GM12878 (cell line): Measurements from ENCODE around the gene UNC45B. TPM values are rescaled to one million over a fixed set of nuclear protein-coding genes. Genes with fewer than 3 reads are reported as not detected.

Experiments
- ATAC-seq: fragments of 200-7000 bp; cut with Tn5 transposase; 3 replicates; pipeline ENCODE4 v1.9.1; 2020; ENCODE audit warnings: mild to moderate bottlenecking, moderate library complexity
- BruUV-seq: library from RNA; stranded (reverse); fragments of 400-500 nt; replicated peaks from 2 replicates; lab custom pipeline; 2021; lab: Mats Ljungman, UMichigan
- CTCF ChIA-PET: fragments of 300-600 bp; sonication (Branson Sonifier 250); formaldehyde crosslinking; extraction: SDS; loops from one replicate; lab custom pipeline; 2021; ENCODE audit warnings: inconsistent platforms; lab: Yijun Ruan, JAX
- POLR2A ChIA-PET: fragments of 350-600 bp; formaldehyde crosslinking; extraction: SDS; loops from one replicate; lab custom pipeline; 2021; ENCODE audit warnings: inconsistent platforms; lab: Charles Lee
- RAD21 ChIA-PET: fragments of 300-600 bp; sonication (Branson Sonifier 250); formaldehyde crosslinking; loops from one replicate; lab custom pipeline; 2023; ENCODE audit warnings: antibody characterized with exemption; ENCODE audit not compliant: unreplicated experiment; lab: Charles Lee
- SMC1A ChIA-PET: fragments of 300-600 bp; sonication (Branson Sonifier 250); formaldehyde crosslinking; loops from one replicate; lab custom pipeline; 2023; ENCODE audit not compliant: unreplicated experiment, uncharacterized antibody; lab: Charles Lee
- DNase-seq: peaks from one replicate; pipeline ENCODE4 v3.0.0-alpha.2; 2011; ENCODE audit warnings: low read depth, low spot score
- FAIRE-seq: peaks from 3 replicates; lab custom pipeline; 2011; peaks lifted over from hg19 to GRCh38; lab: Jason Lieb, UNC
- H2AFZ ChIP-seq: 2 replicates; pipeline ENCODE4 v1.6.0; 2011; ENCODE audit warnings: low read depth, low read length, control low read depth; ENCODE audit not compliant: control insufficient read depth
- H3K27ac ChIP-seq: 2 replicates; pipeline ENCODE4 v1.5.1; 2011; ENCODE audit warnings: control low read depth; ENCODE audit not compliant: control insufficient read depth, insufficient read depth
- H3K27me3 ChIP-seq, 2 experiments: replicated peaks in 1 of 2; 2 replicates each; pipeline versions ENCODE4 v1.6.0 to v1.6.1; 2011; ENCODE audit warnings: low read length in 1 of 2; ENCODE audit not compliant: control insufficient read depth in 2 of 2, insufficient read depth in 2 of 2
- H3K36me3 ChIP-seq, 2 experiments: 2 replicates each; pipeline ENCODE4 v1.5.1; 2011; ENCODE audit warnings: low read length in 1 of 2; ENCODE audit not compliant: control insufficient read depth in 2 of 2, insufficient read depth in 2 of 2
- H3K4me1 ChIP-seq: 2 replicates; pipeline ENCODE4 v1.6.1; 2011; ENCODE audit warnings: mild to moderate bottlenecking, low read length, moderate library complexity, mixed read lengths; ENCODE audit not compliant: control insufficient read depth, insufficient read depth
- H3K4me2 ChIP-seq: 2 replicates; pipeline ENCODE4 v1.6.0; 2011; ENCODE audit warnings: control low read depth; ENCODE audit not compliant: control insufficient read depth, insufficient read depth
- H3K4me3 ChIP-seq: fragments of 200-600 bp; sonication (generic); 2 replicates; pipeline ENCODE4 v1.5.1; 2016
- H3K79me2 ChIP-seq: 2 replicates; pipeline ENCODE4 v1.6.0; 2011; ENCODE audit warnings: low read length; ENCODE audit not compliant: control insufficient read depth, insufficient read depth
- H3K9ac ChIP-seq: 2 replicates; pipeline ENCODE4 v1.8.0; 2011; ENCODE audit warnings: low read length, control low read depth, mixed read lengths; ENCODE audit not compliant: control insufficient read depth, insufficient read depth
- H3K9me3 ChIP-seq: replicated peaks from 3 replicates; pipeline ENCODE4 v1.5.1; 2011; ENCODE audit warnings: mild to moderate bottlenecking, low read length; ENCODE audit not compliant: control insufficient read depth, insufficient read depth
- H4K20me1 ChIP-seq: 2 replicates; pipeline ENCODE4 v1.6.0; 2011; ENCODE audit not compliant: control insufficient read depth, insufficient read depth
- BCLAF1 ChIP-seq: fragments of 450-650 bp; IDR thresholded peaks from 2 replicates; pipeline ENCODE4 v1.6.1; 2017; ENCODE audit warnings: antibody characterized with exemption, mild to moderate bottlenecking, moderate library complexity
- CREB1 ChIP-seq: IDR thresholded peaks from 2 replicates; pipeline ENCODE4 v1.6.1; 2012; ENCODE audit warnings: low read depth, mild to moderate bottlenecking, inconsistent platforms
- CTCF ChIP-seq, 3 experiments: IDR thresholded peaks in 2 of 3; conservative IDR thresholded peaks in 1 of 3; 2 replicates each; pipeline ENCODE4 v1.5.1; 2011; ENCODE audit warnings: low read depth in 3 of 3, low read length in 3 of 3, mild to moderate bottlenecking in 3 of 3, control low read depth in 2 of 3, moderate library complexity in 2 of 3, inconsistent platforms in 1 of 3, mixed read lengths in 1 of 3; ENCODE audit not compliant: control insufficient read depth in 2 of 3, insufficient read depth in 1 of 3; ENCODE audit errors: extremely low read depth in 1 of 3
- DPF2 ChIP-seq: fragments of 450-650 bp; IDR thresholded peaks from 2 replicates; pipeline ENCODE4 v1.6.1; 2017; ENCODE audit warnings: mild to moderate bottlenecking
- PAX8 ChIP-seq: fragments of 450-650 bp; IDR thresholded peaks from 2 replicates; pipeline ENCODE4 v1.6.1; 2017; ENCODE audit warnings: mild to moderate bottlenecking, moderate library complexity
- POLR2AphosphoS5 ChIP-seq: IDR thresholded peaks from 2 replicates; pipeline ENCODE4 v1.6.1; 2011; ENCODE audit warnings: mild to moderate bottlenecking, low read length, inconsistent platforms
- RUNX3 ChIP-seq: IDR thresholded peaks from 2 replicates; pipeline ENCODE4 v1.6.1; 2012; ENCODE audit warnings: low read length, inconsistent platforms
- SKIL ChIP-seq: fragments of 450-650 bp; IDR thresholded peaks from 2 replicates; pipeline ENCODE4 v1.6.1; 2017; ENCODE audit warnings: mild to moderate bottlenecking, low read depth, inconsistent platforms; ENCODE audit not compliant: poor library complexity, severe bottlenecking
- SMARCA5 ChIP-seq: fragments of 450-650 bp; IDR thresholded peaks from 2 replicates; pipeline ENCODE4 v1.6.1; 2017; ENCODE audit warnings: mild to moderate bottlenecking
- TBL1XR1 ChIP-seq: IDR thresholded peaks from 2 replicates; pipeline ENCODE4 v1.6.1; 2012; ENCODE audit warnings: low read depth, low read length, improper control_type of control experiment
- USF1 ChIP-seq: IDR thresholded peaks from 2 replicates; pipeline ENCODE4 v1.6.1; 2011; ENCODE audit warnings: borderline replicate concordance, low read depth, mild to moderate bottlenecking, moderate library complexity, mixed read lengths, low read length; ENCODE audit not compliant: insufficient read depth; ENCODE audit errors: extremely low read length
- ZNF24 ChIP-seq: fragments of 450-650 bp; IDR thresholded peaks from 2 replicates; pipeline ENCODE4 v1.6.1; 2017; ENCODE audit warnings: antibody characterized with exemption, mild to moderate bottlenecking
- ZNF274 ChIP-seq: IDR thresholded peaks from one replicate; pipeline ENCODE4 v1.8.0; 2011; ENCODE audit not compliant: insufficient read length, insufficient read depth
- WGBS: methylation state at CpG from one replicate; pipeline ENCODE4 v1.1.6; 2016; ENCODE audit warnings: low lambda C conversion rate; ENCODE audit not compliant: insufficient replicate concordance, insufficient coverage; ENCODE audit errors: missing lambda C conversion rate; 5-methylcytosine and 5-hydroxymethylcytosine counted together
- in situ Hi-C: fragments of 300-500 bp; cut with MboI; formaldehyde crosslinking; loops from 9 replicates; pipeline ENCODE4 v1.14.3; 2018; ENCODE audit warnings: mixed read lengths
- intact Hi-C: fragments of 100-400 bp; cut with micrococcal nuclease; formaldehyde crosslinking; loops from one replicate; pipeline ENCODE4 v1.14.2; 2022; ENCODE audit not compliant: unreplicated experiment
- polyA plus RNA-seq, 11 experiments: library from polyadenylated mRNA; depleted of rRNA in 4 of 11; unstranded in 6 of 11; stranded (reverse) in 5 of 11; fragments of >200 nt; fragmentation: Nextera tagmentation in 4 of 11; fragmentation: Illumina TruSeq in 1 of 11; extraction: Ambion mirVana in 4 of 11; extraction: Trizol in 1 of 11; gene quantifications; 1 replicate in 1 of 11; 2 replicates in 10 of 11; pipeline versions ENCODE4 v1.2.1 to v1.2.3, GENCODE V29; 2011 to 2016; ENCODE audit warnings: inconsistent platforms in 2 of 11, missing spikeins in 2 of 11, low read depth in 1 of 11
- total RNA-seq, 4 experiments: library from RNA; depleted of rRNA in 3 of 4; stranded (reverse); fragments of >200 nt in 3 of 4; fragmentation: Illumina TruSeq in 1 of 4; extraction: Trizol in 1 of 4; gene quantifications; 2 replicates each; pipeline versions ENCODE4 v1.2.1 to v1.2.3, GENCODE V29; 2013 to 2021

UNC45B gene
- total and polyA plus RNA-seq, 10 of the 15 experiments (the other 5 are each of a cell fraction or from before 2014, with no cell fraction given), result 0.03 TPM; not detected in 9

GRCh38 chr17:35146214-35146833 lies 1.3 kb upstream of the UNC45B start:
- no peak overlapping the region for H2AFZ ChIP-seq
- in situ Hi-C loops, result no loop called here
- H4K20me1 ChIP-seq, result no peaks in the 10 kb centered on the region
- BruUV-seq, result no TSS peak
- H3K27ac ChIP-seq, result no peak overlapping the region
- ATAC-seq (no peak), DNase-seq (no peak), FAIRE-seq (no peak)
- no peaks in the 10 kb centered on the region for H3K4me1 ChIP-seq
- CTCF ChIA-PET, result no interaction called here
- no peak overlapping the region for H3K4me2 ChIP-seq
- RAD21 ChIA-PET, result interaction anchor here (1.3 kb wide), 1 partner anchor 16 kb away, joined by 3 read pairs; no protein-coding TSS in a partner anchor
- peaks cover 0 to 2% of the 10 kb centered on the region in 2 experiments; a peak in 1 of 4 replicates for H3K27me3 ChIP-seq
- no peaks in the 10 kb centered on the region for H3K36me3 ChIP-seq
- no peaks in the 10 kb centered on the region for H3K9me3 ChIP-seq
- no peak overlapping the region for H3K9ac ChIP-seq
- peaks cover 9% of the 10 kb centered on the region for H3K79me2 ChIP-seq
- WGBS, result 72% methylated on average over 4 of the region's 4 CpGs
- no peak overlapping the region for H3K4me3 ChIP-seq
- POLR2A ChIA-PET, result interaction anchor here (0.6 kb wide), 1 partner anchor 22 kb away, joined by 7 read pairs; no protein-coding TSS in a partner anchor
- SMC1A ChIA-PET, result no interaction called here
- no peak for TF ChIP-seq POLR2AphosphoS5
- no peak for TF ChIP-seq SKIL
- no peak for TF ChIP-seq RUNX3
- TF ChIP-seq ZNF274, result no peak
- no peak for TF ChIP-seq CTCF (IDR thresholded peaks at IDR 0.05 in 2 of 3, conservative IDR thresholded peaks at IDR 0.05 in 1 of 3; ENCODE audit: control insufficient read depth in 2 of 3, extremely low read depth in 1 of 3, insufficient read depth in 1 of 3, low read depth in 3 of 3, low read length in 3 of 3)
- TF ChIP-seq DPF2, result no peak
- no peak for TF ChIP-seq BCLAF1
- TF ChIP-seq PAX8, result no peak
- no peak for TF ChIP-seq SMARCA5
- no peak for TF ChIP-seq TBL1XR1
- no peak for TF ChIP-seq ZNF24
- TF ChIP-seq USF1, result no peak
- TF ChIP-seq CREB1, result no peak
- intact Hi-C loops, result loop anchor here (10.0 kb wide), 1 partner anchor 388 kb away; the partner anchor contains the start of gene SLFN12L
